OCI-LY7 (cell line): Measurements from ENCODE around the gene HOXA7. TPM values are rescaled to one million over a fixed set of nuclear protein-coding genes. Genes with fewer than 3 reads are reported as not detected.

Experiments used
- BruUV-seq: library from RNA; stranded (reverse); fragments of 400-500 nt; replicated peaks from 2 replicates; lab custom pipeline; 2021; lab: Mats Ljungman, UMichigan
- CTCF ChIA-PET: fragments of 300-600 bp; sonication (Branson Sonifier 250); formaldehyde crosslinking; loops from one replicate; lab custom pipeline; 2022; ENCODE audit warnings: antibody characterized with exemption; ENCODE audit not compliant: unreplicated experiment; lab: Charles Lee
- POLR2A ChIA-PET: fragments of 300-600 bp; sonication (Branson Sonifier 250); formaldehyde crosslinking; loops from one replicate; lab custom pipeline; 2022; ENCODE audit warnings: antibody characterized with exemption; lab: Charles Lee
- DNase-seq: peaks from one replicate; pipeline ENCODE4 v3.0.0-alpha.2; 2015; ENCODE audit warnings: low spot score
- H2AFZ ChIP-seq: fragments of 200-600 bp; sonication (generic), shearing (Covaris generic); 2 replicates; pipeline ENCODE4 v1.6.1; 2014; ENCODE audit warnings: mild to moderate bottlenecking, antibody characterized with exemption, low read length, moderate library complexity
- H3K27ac ChIP-seq: fragments of 200-600 bp; sonication (generic); 2 replicates; pipeline ENCODE4 v1.5.1; 2014; ENCODE audit warnings: mixed run types, low read depth, mild to moderate bottlenecking, moderate library complexity, low read length, inconsistent platforms; ENCODE audit not compliant: poor library complexity, severe bottlenecking
- H3K36me3 ChIP-seq: fragments of 200-600 bp; sonication (generic); 2 replicates; pipeline ENCODE4 v1.6.1; 2014; ENCODE audit warnings: mild to moderate bottlenecking, antibody characterized with exemption, low read length, moderate library complexity, mixed read lengths; ENCODE audit not compliant: insufficient read depth
- H3K4me1 ChIP-seq: fragments of 200-600 bp; sonication (generic); 2 replicates; pipeline ENCODE4 v1.5.1; 2014; ENCODE audit warnings: mild to moderate bottlenecking, low read length; ENCODE audit not compliant: insufficient read depth, poor library complexity, severe bottlenecking
- H3K4me2 ChIP-seq: fragments of 200-600 bp; sonication (generic); 2 replicates; pipeline ENCODE4 v1.6.1; 2014; ENCODE audit warnings: mild to moderate bottlenecking, low read length
- H3K4me3 ChIP-seq: fragments of 200-600 bp; sonication (generic); 2 replicates; pipeline ENCODE4 v1.5.1; 2014; ENCODE audit warnings: mild to moderate bottlenecking, low read depth, low read length; ENCODE audit not compliant: poor library complexity, severe bottlenecking
- H3K79me2 ChIP-seq: fragments of 200-600 bp; sonication (generic); 2 replicates; pipeline ENCODE4 v1.6.1; 2016; ENCODE audit warnings: low read depth, mild to moderate bottlenecking, low read length, moderate library complexity, mixed read lengths; ENCODE audit not compliant: insufficient read depth
- H3K9me2 ChIP-seq: fragments of 200-600 bp; sonication (generic); 2 replicates; pipeline ENCODE4 v1.6.1; 2016; ENCODE audit warnings: mild to moderate bottlenecking, low read length, mixed read lengths; ENCODE audit not compliant: insufficient read depth
- H3K9me3 ChIP-seq: fragments of 200-600 bp; sonication (generic); 2 replicates; pipeline ENCODE4 v1.6.1; 2014; ENCODE audit warnings: mild to moderate bottlenecking, mixed run types, low read length, mixed read lengths
- H4K20me1 ChIP-seq: fragments of 200-600 bp; sonication (generic); 2 replicates; pipeline ENCODE4 v1.6.1; 2014; ENCODE audit warnings: mild to moderate bottlenecking, antibody characterized with exemption, low read length, moderate library complexity, mixed read lengths; ENCODE audit not compliant: insufficient read depth
- CTCF ChIP-seq: fragments of 200-600 bp; sonication (generic); conservative IDR thresholded peaks from 2 replicates; pipeline ENCODE4 v1.5.1; 2014; ENCODE audit warnings: mild to moderate bottlenecking, antibody characterized with exemption, low read length, moderate library complexity, mixed read lengths
- EZH2phosphoT487 ChIP-seq: fragments of 200-600 bp; sonication (generic); IDR thresholded peaks from 2 replicates; pipeline ENCODE4 v1.6.1; 2018; ENCODE audit warnings: low read depth, borderline replicate concordance, mild to moderate bottlenecking, mixed run types, antibody characterized with exemption, low read length, moderate library complexity, mixed read lengths
- intact Hi-C: fragments of 100-400 bp; cut with micrococcal nuclease; formaldehyde crosslinking; loops from one replicate; pipeline ENCODE4 v1.10.0; 2022; ENCODE audit not compliant: unreplicated experiment
- microRNA-seq: library from miRNA; unstranded; fragments of <30 nt; microRNA quantifications from one replicate; pipeline ENCODE4 v1.2.0, GENCODE V29; 2022; ENCODE audit warnings: borderline replicate concordance
- small RNA-seq: library from RNA; depleted of rRNA; stranded (forward); fragments of <200 nt; gene quantifications from one replicate; pipeline ENCODE3, GENCODE V24; 2014
- total RNA-seq, 2 experiments: library from RNA; depleted of rRNA in 1 of 2; stranded (reverse); fragments of >200 nt in 1 of 2; shearing (Covaris generic) in 1 of 2; gene quantifications; 2 replicates each; pipeline ENCODE4 v1.2.3, GENCODE V29; 2014 to 2022

The HOXA7 gene
- total RNA-seq, 2 experiments from 2014 or later: 1.2 to 6.0 TPM

GRCh38 chr7:27104341-27105058, 52.0 kb downstream of the HOXA7 start:
- BruUV-seq: no TSS peak
- no peak overlapping the region for H2AFZ ChIP-seq
- intact Hi-C loops: no loop called here
- no peak overlapping the region for H3K4me3 ChIP-seq
- no peaks in the 10 kb centered on the region for H4K20me1 ChIP-seq
- no peaks in the 10 kb centered on the region for H3K36me3 ChIP-seq
- H3K4me1 ChIP-seq: no peaks in the 10 kb centered on the region
- no peaks in the 10 kb centered on the region for H3K79me2 ChIP-seq
- no peaks in the 10 kb centered on the region for H3K9me2 ChIP-seq
- DNase-seq: no peak
- no peak overlapping the region for H3K27ac ChIP-seq
- no peak for TF ChIP-seq EZH2phosphoT487
- no peak for TF ChIP-seq CTCF
- no peaks in the 10 kb centered on the region for H3K9me3 ChIP-seq
- CTCF ChIA-PET: no interaction called here
- POLR2A ChIA-PET: interaction anchor here (0.6 to 1.2 kb wide), 2 partner anchors 11 to 32 kb away, joined by 3 to 4 read pairs; no protein-coding TSS in a partner anchor
- no peak overlapping the region for H3K4me2 ChIP-seq

Small RNA genes within 50 kb of the gene (microRNA-seq; reads per million reads assigned to microRNA genes)
- not detected for gene MIR196B

Small RNA genes within 50 kb of the gene (small RNA-seq; reads per million reads assigned to genes)
- not detected for gene AC004080.5
- not detected for gene RF02140
- gene RF02141: not detected

Other genes with a start within 250 kb of the HOXA7 start
- 1.6 and 3.0 TPM in 2 replicates for gene HOXA1, start 60.7 kb downstream of the HOXA7 start, total RNA-seq (2014; rRNA removed; shearing (Covaris generic))
- 7.2 and 8.2 TPM in 2 replicates for gene HOXA1, start 60.7 kb downstream of the HOXA7 start, total RNA-seq (2022)
- 0.25 TPM in 1 of 2 replicates, not detected in the other for gene HOXA2, start 54.0 kb downstream of the HOXA7 start, total RNA-seq (2014; rRNA removed; shearing (Covaris generic))
- 0.42 TPM in 1 of 2 replicates, not detected in the other for gene HOXA2, start 54.0 kb downstream of the HOXA7 start, total RNA-seq (2022)
- 0.75 TPM in 1 of 2 replicates, not detected in the other for gene HOXA4, start 25.9 kb downstream of the HOXA7 start, total RNA-seq (2014; rRNA removed; shearing (Covaris generic))
- gene HOXA4, start 25.9 kb downstream of the HOXA7 start, total RNA-seq (2022): 1.6 and 2.0 TPM in 2 replicates
- gene HOXA5, start 13.0 kb downstream of the HOXA7 start, total RNA-seq (2014; rRNA removed; shearing (Covaris generic)): 3.4 and 17.5 TPM in 2 replicates
- gene HOXA5, start 13.0 kb downstream of the HOXA7 start, total RNA-seq (2022): 7.4 and 7.9 TPM in 2 replicates
- 4.1 and 6.7 TPM in 2 replicates for gene HOXA6, start 8.9 kb downstream of the HOXA7 start, total RNA-seq (2014; rRNA removed; shearing (Covaris generic))
- 10.2 and 12.0 TPM in 2 replicates for gene HOXA6, start 8.9 kb downstream of the HOXA7 start, total RNA-seq (2022)
- gene HOXA3, start 4.1 kb downstream of the HOXA7 start, total RNA-seq (2014; rRNA removed; shearing (Covaris generic)): 0.41 TPM in 1 of 2 replicates, not detected in the other
- gene HOXA3, start 4.1 kb downstream of the HOXA7 start, total RNA-seq (2022): 2.6 and 2.7 TPM in 2 replicates
- not detected in 2 replicates for gene HOXA9, start 8.9 kb upstream of the HOXA7 start, total RNA-seq (2014; rRNA removed; shearing (Covaris generic))
- not detected in 2 replicates for gene HOXA9, start 8.9 kb upstream of the HOXA7 start, total RNA-seq (2022)
- not detected in 2 replicates for gene HOXA10, start 17.6 kb upstream of the HOXA7 start, total RNA-seq (2014; rRNA removed; shearing (Covaris generic))
- gene HOXA10, start 17.6 kb upstream of the HOXA7 start, total RNA-seq (2022): not detected in 2 replicates
- not detected in 2 replicates for gene HOXA11, start 28.6 kb upstream of the HOXA7 start, total RNA-seq (2014; rRNA removed; shearing (Covaris generic))
- gene HOXA11, start 28.6 kb upstream of the HOXA7 start, total RNA-seq (2022): not detected in 2 replicates
- gene HOXA13, start 43.4 kb upstream of the HOXA7 start, total RNA-seq (2014; rRNA removed; shearing (Covaris generic)): 0.15 and 0.54 TPM in 2 replicates
- gene HOXA13, start 43.4 kb upstream of the HOXA7 start, total RNA-seq (2022): 0.18 and 0.32 TPM in 2 replicates
- not detected in 2 replicates for gene EVX1, start 86.1 kb upstream of the HOXA7 start, total RNA-seq (2014; rRNA removed; shearing (Covaris generic))
- not detected in 2 replicates for gene EVX1, start 86.1 kb upstream of the HOXA7 start, total RNA-seq (2022)